PC-9 (cell line): Measurements from ENCODE around the gene INO80C.

Experiments used
- EZH2 ChIP-seq: fragments of 200-600 bp; sonication (generic); IDR thresholded peaks from 2 replicates; pipeline ENCODE4 v1.8.0; 2017; ENCODE audit warnings: antibody characterized with exemption, low read depth
- TF ChIP-seq, protein P1 (sequence below): fragments of 200-600 bp; sonication (generic); conservative IDR thresholded peaks from 2 replicates; pipeline ENCODE4 v1.6.1; 2017; ENCODE audit warnings: mixed run types, antibody characterized with exemption, mild to moderate bottlenecking, moderate library complexity

DNA sequence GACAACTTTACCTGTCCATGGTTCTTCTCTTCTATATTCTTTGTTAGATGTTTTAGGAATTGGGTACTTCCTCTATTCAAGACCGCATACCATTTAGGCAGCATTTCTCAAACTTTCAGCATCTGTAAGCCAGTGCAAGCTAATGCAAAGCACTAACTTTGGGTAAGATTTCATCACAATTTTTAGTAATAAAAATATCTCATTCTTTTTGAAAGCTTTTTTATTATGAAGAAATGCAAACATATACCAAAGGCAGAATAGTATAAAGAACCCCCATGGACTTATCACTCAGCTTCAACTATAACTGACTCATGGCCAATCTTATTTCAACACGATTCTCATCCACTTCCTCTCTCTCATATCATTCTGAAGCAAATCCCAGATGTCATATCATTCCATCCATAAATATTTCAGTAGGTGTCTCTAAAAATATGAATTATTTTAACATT lies 32.9 kb downstream of the INO80C start:
- TF ChIP-seq, protein P1, sequence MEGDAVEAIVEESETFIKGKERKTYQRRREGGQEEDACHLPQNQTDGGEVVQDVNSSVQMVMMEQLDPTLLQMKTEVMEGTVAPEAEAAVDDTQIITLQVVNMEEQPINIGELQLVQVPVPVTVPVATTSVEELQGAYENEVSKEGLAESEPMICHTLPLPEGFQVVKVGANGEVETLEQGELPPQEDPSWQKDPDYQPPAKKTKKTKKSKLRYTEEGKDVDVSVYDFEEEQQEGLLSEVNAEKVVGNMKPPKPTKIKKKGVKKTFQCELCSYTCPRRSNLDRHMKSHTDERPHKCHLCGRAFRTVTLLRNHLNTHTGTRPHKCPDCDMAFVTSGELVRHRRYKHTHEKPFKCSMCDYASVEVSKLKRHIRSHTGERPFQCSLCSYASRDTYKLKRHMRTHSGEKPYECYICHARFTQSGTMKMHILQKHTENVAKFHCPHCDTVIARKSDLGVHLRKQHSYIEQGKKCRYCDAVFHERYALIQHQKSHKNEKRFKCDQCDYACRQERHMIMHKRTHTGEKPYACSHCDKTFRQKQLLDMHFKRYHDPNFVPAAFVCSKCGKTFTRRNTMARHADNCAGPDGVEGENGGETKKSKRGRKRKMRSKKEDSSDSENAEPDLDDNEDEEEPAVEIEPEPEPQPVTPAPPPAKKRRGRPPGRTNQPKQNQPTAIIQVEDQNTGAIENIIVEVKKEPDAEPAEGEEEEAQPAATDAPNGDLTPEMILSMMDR: no peak
- TF ChIP-seq EZH2: no peak
